Astrocyte (in vitro differentiated cells and primary cell): ENCODE measurements around the gene DRC7. TPM values are rescaled to one million over a fixed set of nuclear protein-coding genes. Genes with fewer than 3 reads are reported as not detected.

ENCODE experiments used
- DNase-seq: peaks from one replicate; pipeline ENCODE4 v3.0.0-alpha.2; 2010; ENCODE audit warnings: low read depth
- FAIRE-seq: peaks from 2 replicates; lab custom pipeline; 2011; peaks lifted over from hg19 to GRCh38; lab: Jason Lieb, UNC
- H2AFZ ChIP-seq: 2 replicates; pipeline ENCODE4 v1.6.0; 2012; ENCODE audit warnings: low read depth, low read length, inconsistent platforms
- H3K27ac ChIP-seq: 2 replicates; pipeline ENCODE4 v1.5.1; 2011; ENCODE audit warnings: low read depth, low read length, inconsistent platforms
- H3K27me3 ChIP-seq: 2 replicates; pipeline ENCODE4 v1.6.0; 2011; ENCODE audit warnings: low read length, inconsistent platforms; ENCODE audit not compliant: insufficient read depth
- H3K36me3 ChIP-seq: 2 replicates; pipeline ENCODE4 v1.5.1; 2011; ENCODE audit warnings: low read length, inconsistent platforms; ENCODE audit not compliant: insufficient read depth
- H3K4me1 ChIP-seq: 2 replicates; pipeline ENCODE4 v1.5.1; 2011; ENCODE audit warnings: low read length, inconsistent platforms; ENCODE audit not compliant: insufficient read depth
- H3K4me2 ChIP-seq: 2 replicates; pipeline ENCODE4 v1.6.0; 2012; ENCODE audit warnings: low read length, inconsistent platforms
- H3K4me3 ChIP-seq: 2 replicates; pipeline ENCODE4 v1.5.1; 2011; ENCODE audit warnings: low read depth, mild to moderate bottlenecking, low read length, inconsistent platforms; ENCODE audit not compliant: insufficient read depth
- H3K79me2 ChIP-seq: 2 replicates; pipeline ENCODE4 v1.6.0; 2012; ENCODE audit warnings: mild to moderate bottlenecking, low read length, inconsistent platforms; ENCODE audit not compliant: insufficient read depth
- H3K9ac ChIP-seq: 2 replicates; pipeline ENCODE4 v1.6.0; 2012; ENCODE audit warnings: mild to moderate bottlenecking, low read length, inconsistent platforms
- H3K9me3 ChIP-seq: 2 replicates; pipeline ENCODE4 v1.5.1; 2012; ENCODE audit warnings: low read depth, mild to moderate bottlenecking, low read length, inconsistent platforms; ENCODE audit not compliant: insufficient read depth
- H4K20me1 ChIP-seq: 2 replicates; pipeline ENCODE4 v1.6.0; 2012; ENCODE audit warnings: low read length, inconsistent platforms; ENCODE audit not compliant: insufficient read depth
- H3K27ac Mint-ChIP-seq: one replicate; pipeline ENCODE4 v1.8.0; 2021; ENCODE audit warnings: mild to moderate bottlenecking, mixed read lengths; ENCODE audit not compliant: unreplicated experiment
- H3K27me3 Mint-ChIP-seq: one replicate; pipeline ENCODE4 v1.8.0; 2021; ENCODE audit warnings: low read depth, mixed read lengths; ENCODE audit not compliant: unreplicated experiment
- H3K36me3 Mint-ChIP-seq: one replicate; pipeline ENCODE4 v1.8.0; 2021; ENCODE audit warnings: low read depth, mixed read lengths; ENCODE audit not compliant: unreplicated experiment
- H3K4me1 Mint-ChIP-seq: one replicate; pipeline ENCODE4 v1.8.0; 2021; ENCODE audit warnings: low read depth, mixed read lengths; ENCODE audit not compliant: unreplicated experiment
- H3K4me3 Mint-ChIP-seq: one replicate; pipeline ENCODE4 v1.8.0; 2021; ENCODE audit warnings: mild to moderate bottlenecking, moderate library complexity, mixed read lengths; ENCODE audit not compliant: unreplicated experiment
- H3K9me3 Mint-ChIP-seq: one replicate; pipeline ENCODE4 v1.8.0; 2021; ENCODE audit warnings: mild to moderate bottlenecking, mixed read lengths; ENCODE audit not compliant: unreplicated experiment
- EZH2 ChIP-seq: IDR thresholded peaks from 2 replicates; pipeline ENCODE4 v1.6.1; 2012; ENCODE audit warnings: mild to moderate bottlenecking, low read length, inconsistent platforms; ENCODE audit not compliant: insufficient read depth
- total RNA-seq: library from RNA; stranded (reverse); gene quantifications from 2 replicates; pipeline ENCODE4 v1.2.1, GENCODE V29; 2021
- TF ChIP-seq, protein P1 (sequence below): IDR thresholded peaks from 2 replicates; pipeline ENCODE4 v1.5.1; 2011; ENCODE audit warnings: low read depth, mild to moderate bottlenecking, inconsistent platforms, low read length, moderate library complexity; ENCODE audit not compliant: insufficient read depth

DRC7 gene
- total RNA-seq, 1 donor from 2014 or later: not detected

GRCh38 chr16:57699899-57700298, 5.3 kb downstream of the DRC7 start:
- Histone ChIP-seq H3K27ac (no peak overlapping the region), H3K4me3 (no peak overlapping the region), H2AFZ (no peak overlapping the region), H3K4me2 (no peak overlapping the region), H3K79me2 (no peaks in the 10 kb centered on the region), H3K4me1 (no peaks in the 10 kb centered on the region), H3K36me3 (no peaks in the 10 kb centered on the region), H3K9me3 (no peaks in the 10 kb centered on the region), H3K9ac (no peak overlapping the region), H4K20me1 (no peaks in the 10 kb centered on the region), H3K27me3 (peaks cover 3% of the 10 kb centered on the region)
- DNase-seq (no peak), FAIRE-seq (no peak)
- Mint-ChIP-seq H3K27ac (no peak overlapping the region), H3K9me3 (no peaks in the 10 kb centered on the region), H3K27me3 (peaks cover 17% of the 10 kb centered on the region), H3K4me3 (no peak overlapping the region), H3K36me3 (no peaks in the 10 kb centered on the region), H3K4me1 (peaks cover 4% of the 10 kb centered on the region)
- TF ChIP-seq, protein P1, sequence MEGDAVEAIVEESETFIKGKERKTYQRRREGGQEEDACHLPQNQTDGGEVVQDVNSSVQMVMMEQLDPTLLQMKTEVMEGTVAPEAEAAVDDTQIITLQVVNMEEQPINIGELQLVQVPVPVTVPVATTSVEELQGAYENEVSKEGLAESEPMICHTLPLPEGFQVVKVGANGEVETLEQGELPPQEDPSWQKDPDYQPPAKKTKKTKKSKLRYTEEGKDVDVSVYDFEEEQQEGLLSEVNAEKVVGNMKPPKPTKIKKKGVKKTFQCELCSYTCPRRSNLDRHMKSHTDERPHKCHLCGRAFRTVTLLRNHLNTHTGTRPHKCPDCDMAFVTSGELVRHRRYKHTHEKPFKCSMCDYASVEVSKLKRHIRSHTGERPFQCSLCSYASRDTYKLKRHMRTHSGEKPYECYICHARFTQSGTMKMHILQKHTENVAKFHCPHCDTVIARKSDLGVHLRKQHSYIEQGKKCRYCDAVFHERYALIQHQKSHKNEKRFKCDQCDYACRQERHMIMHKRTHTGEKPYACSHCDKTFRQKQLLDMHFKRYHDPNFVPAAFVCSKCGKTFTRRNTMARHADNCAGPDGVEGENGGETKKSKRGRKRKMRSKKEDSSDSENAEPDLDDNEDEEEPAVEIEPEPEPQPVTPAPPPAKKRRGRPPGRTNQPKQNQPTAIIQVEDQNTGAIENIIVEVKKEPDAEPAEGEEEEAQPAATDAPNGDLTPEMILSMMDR: no peak
- TF ChIP-seq EZH2: no peak

- no peaks in the 10 kb centered on the region for H4K20me1 ChIP-seq
- no peaks in the 10 kb centered on the region for H3K79me2 ChIP-seq
- no peak overlapping the region for H2AFZ ChIP-seq
- H3K27ac Mint-ChIP-seq: peak overlapping the region; percentile 63
- H3K9me3 ChIP-seq: peaks cover 9% of the 10 kb centered on the region
- no peak overlapping the region for H3K4me2 ChIP-seq
- TF ChIP-seq EZH2: no peak
- TF ChIP-seq, protein P1: no peak
- H3K4me3 ChIP-seq: no peak overlapping the region
- no peaks in the 10 kb centered on the region for H3K36me3 ChIP-seq
- H3K9ac ChIP-seq: no peak overlapping the region
- no peak for FAIRE-seq
- H3K9me3 Mint-ChIP-seq: no peaks in the 10 kb centered on the region
- no peak overlapping the region for H3K4me3 Mint-ChIP-seq
- no peaks in the 10 kb centered on the region for H3K4me1 ChIP-seq
- H3K36me3 Mint-ChIP-seq: no peaks in the 10 kb centered on the region
- no peak for DNase-seq
- peaks cover 3% of the 10 kb centered on the region for H3K27me3 ChIP-seq
- peaks cover 17% of the 10 kb centered on the region for H3K27me3 Mint-ChIP-seq
- H3K4me1 Mint-ChIP-seq: peaks cover 4% of the 10 kb centered on the region
- H3K27ac ChIP-seq: no peak overlapping the region
Measured at GRCh38 chr16:57700781-57701551, 6.4 kb downstream of the DRC7 start.

DNA sequence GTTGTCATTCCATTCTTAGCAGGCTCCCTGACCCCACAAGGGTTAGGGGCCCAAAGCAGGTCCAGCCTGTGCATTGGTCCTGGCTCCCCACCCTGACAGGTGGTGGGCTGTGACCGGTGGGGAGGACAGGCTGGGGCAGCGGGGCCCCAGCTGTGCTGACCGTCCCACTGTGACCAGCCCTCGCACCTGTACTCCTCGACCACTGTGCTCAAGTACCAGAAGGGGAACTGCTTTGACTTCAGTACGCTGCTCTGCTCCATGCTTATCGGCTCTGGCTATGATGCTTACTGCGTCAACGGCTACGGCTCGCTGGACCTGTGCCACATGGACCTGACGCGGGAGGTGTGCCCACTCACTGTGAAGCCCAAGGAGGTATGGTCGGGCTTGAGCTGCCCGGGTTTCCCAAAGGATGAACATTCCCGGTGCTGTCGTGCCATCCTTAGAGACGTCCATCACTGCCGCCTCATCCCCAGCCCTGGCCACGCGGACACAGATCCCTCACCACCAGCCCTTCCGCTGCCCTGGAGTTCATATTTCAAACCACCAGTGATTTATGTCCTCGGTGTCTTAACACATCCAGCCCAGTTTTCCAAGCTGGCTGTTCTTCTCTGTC, 7.3 kb downstream of the DRC7 start:
- Mint-ChIP-seq H3K36me3 (no peaks in the 10 kb centered on the region), H3K4me1 (peaks cover 4% of the 10 kb centered on the region), H3K9me3 (no peaks in the 10 kb centered on the region), H3K27ac (no peak overlapping the region), H3K4me3 (no peak overlapping the region), H3K27me3 (peaks cover 21% of the 10 kb centered on the region)
- Histone ChIP-seq H3K4me1 (no peaks in the 10 kb centered on the region), H3K27me3 (peaks cover 3% of the 10 kb centered on the region), H3K9ac (no peak overlapping the region), H3K9me3 (peaks cover 9% of the 10 kb centered on the region), H3K4me3 (no peak overlapping the region), H3K27ac (no peak overlapping the region), H3K36me3 (no peaks in the 10 kb centered on the region), H2AFZ (no peak overlapping the region), H3K4me2 (no peak overlapping the region), H3K79me2 (no peaks in the 10 kb centered on the region), H4K20me1 (no peaks in the 10 kb centered on the region)
- no peak for TF ChIP-seq EZH2
- TF ChIP-seq, protein P1: no peak
- no peak for DNase-seq
- FAIRE-seq: no peak
